Activated naive CD4-positive, alpha-beta T cell treated with anti-CD3 and anti-CD28 coated beads, Interleukin-2, amount 50 U/mL, for 24 hours (primary cell): Measurements from ENCODE around the gene CRB3.

ENCODE experiments used
- H3K27ac Mint-ChIP-seq: one replicate; pipeline ENCODE4 v1.8.0; 2021; ENCODE audit warnings: mild to moderate bottlenecking, mixed read lengths
- H3K27me3 Mint-ChIP-seq: one replicate; pipeline ENCODE4 v1.8.0; 2021; ENCODE audit warnings: mixed read lengths
- H3K36me3 Mint-ChIP-seq: one replicate; pipeline ENCODE4 v1.8.0; 2021; ENCODE audit warnings: mixed read lengths
- H3K4me1 Mint-ChIP-seq: one replicate; pipeline ENCODE4 v1.8.0; 2021; ENCODE audit warnings: mixed read lengths
- H3K4me3 Mint-ChIP-seq: one replicate; pipeline ENCODE4 v1.8.0; 2021; ENCODE audit warnings: mild to moderate bottlenecking, mixed read lengths
- H3K9me3 Mint-ChIP-seq: one replicate; pipeline ENCODE4 v1.8.0; 2021; ENCODE audit warnings: mixed read lengths

CRB3 gene

DNA sequence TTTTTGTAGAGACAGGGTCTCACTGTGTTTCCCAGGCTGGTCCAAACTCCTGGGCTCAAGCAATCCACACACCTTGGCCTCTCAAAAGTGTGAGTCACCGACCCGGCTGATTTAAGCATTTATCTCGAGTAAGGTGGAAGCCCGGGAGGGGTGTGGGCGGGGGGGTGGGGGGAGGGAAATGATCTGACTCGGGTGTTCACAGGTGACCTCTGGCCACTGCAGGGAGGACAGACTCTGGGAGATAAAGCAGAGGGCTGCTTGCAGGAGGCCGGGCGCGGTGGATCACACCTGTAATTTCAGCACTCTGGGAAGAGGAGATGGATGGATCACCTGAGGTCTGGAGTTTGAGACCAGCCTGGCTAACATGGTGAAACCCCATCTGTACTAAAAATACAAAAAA is 9.6 kb downstream of the CRB3 start:
- Mint-ChIP-seq H3K27me3 (no peaks in the 10 kb centered on the region), H3K27ac (no peak overlapping the region), H3K4me3 (no peak overlapping the region), H3K4me1 (no peaks in the 10 kb centered on the region), H3K9me3 (no peaks in the 10 kb centered on the region), H3K36me3 (peaks cover 3% of the 10 kb centered on the region)

DNA sequence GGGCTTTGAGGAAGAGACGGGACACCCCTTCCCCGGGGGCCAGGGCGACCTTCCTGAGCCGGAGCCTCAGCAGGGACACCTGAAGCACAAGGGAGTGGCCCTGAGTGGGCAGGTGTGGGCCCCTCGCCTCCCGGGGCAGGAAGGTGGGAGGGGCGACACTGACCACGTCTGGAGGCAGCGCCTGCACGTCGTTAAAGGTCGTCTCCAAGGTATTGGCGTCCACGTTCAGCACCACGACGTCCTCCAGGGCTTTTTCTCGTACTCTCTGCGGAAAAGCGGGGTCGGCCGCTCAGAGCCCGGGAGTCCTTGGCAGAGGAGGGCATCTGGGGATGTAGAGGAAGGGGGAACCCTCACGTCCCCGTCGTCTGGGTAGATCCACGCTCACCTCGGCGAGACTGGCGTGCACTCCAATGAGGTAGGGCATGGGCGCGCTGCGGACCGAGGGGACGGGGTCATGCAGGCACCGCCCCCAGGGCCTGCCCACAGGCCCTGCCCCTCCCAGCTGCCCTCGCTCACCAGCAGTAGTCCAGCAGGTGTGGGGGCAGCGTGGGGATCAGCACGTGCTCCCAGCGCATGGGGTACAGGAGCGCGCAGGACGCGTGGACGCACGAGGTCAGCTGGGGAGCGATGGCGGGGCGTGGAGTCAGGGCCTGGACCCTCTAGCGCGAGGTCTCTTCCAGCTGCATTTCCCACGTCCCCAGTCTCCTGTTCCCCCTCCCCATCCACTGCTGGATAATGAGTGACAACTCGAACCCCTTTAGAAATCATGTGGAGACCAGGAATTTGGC is 11.4 kb downstream of the CRB3 start:
- Mint-ChIP-seq H3K4me1 (peaks cover 13% of the 10 kb centered on the region), H3K9me3 (no peaks in the 10 kb centered on the region), H3K27ac (no peak overlapping the region), H3K36me3 (no peaks in the 10 kb centered on the region), H3K4me3 (no peak overlapping the region), H3K27me3 (no peaks in the 10 kb centered on the region)

DNA sequence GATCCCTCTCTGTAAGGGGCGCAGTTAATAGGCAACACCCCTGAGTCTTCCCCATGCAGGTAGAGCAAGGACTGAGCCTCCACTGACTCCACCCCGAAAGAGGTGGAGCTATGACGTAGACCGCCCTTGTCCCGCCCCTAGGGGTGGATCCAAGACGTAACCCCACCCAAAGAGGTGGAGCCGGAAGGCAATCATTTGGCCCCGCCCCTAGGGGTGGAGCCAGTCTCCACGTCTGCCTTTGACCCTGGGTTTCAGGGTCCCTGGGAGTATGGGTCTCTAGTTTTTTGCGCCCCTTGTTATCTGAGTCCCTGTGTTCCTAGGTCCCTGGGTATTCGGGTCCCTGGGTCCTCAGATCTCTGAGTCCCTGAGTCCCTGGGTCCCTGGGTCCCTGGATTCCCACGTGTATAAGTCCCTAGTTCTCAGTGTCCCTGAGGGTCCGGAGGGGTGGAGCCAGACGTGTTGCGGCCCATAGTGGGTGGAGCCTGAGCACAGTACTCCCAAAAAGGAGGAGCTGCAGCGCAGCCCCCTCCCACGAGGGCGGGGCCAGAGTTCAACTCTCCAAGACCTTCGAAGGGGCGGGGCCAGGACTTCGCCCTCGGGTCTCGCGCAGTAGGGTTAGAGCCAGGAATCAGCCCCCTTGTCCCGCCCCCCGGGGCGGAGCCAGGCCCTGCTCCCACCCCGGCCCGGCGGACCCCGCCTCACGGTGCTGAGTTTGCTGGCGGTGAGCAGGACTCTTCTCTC is 12.3 kb downstream of the CRB3 start:
- Mint-ChIP-seq H3K27me3 (no peaks in the 10 kb centered on the region), H3K9me3 (no peaks in the 10 kb centered on the region), H3K36me3 (no peaks in the 10 kb centered on the region), H3K27ac (no peak overlapping the region), H3K4me1 (peaks cover 21% of the 10 kb centered on the region), H3K4me3 (no peak overlapping the region)

GRCh38 chr19:6476896-6477431 is 12.9 kb downstream of the CRB3 start:
- Mint-ChIP-seq H3K9me3 (no peaks in the 10 kb centered on the region), H3K4me1 (peaks cover 24% of the 10 kb centered on the region), H3K27me3 (no peaks in the 10 kb centered on the region), H3K4me3 (no peak overlapping the region), H3K27ac (no peak overlapping the region), H3K36me3 (no peaks in the 10 kb centered on the region)

DNA sequence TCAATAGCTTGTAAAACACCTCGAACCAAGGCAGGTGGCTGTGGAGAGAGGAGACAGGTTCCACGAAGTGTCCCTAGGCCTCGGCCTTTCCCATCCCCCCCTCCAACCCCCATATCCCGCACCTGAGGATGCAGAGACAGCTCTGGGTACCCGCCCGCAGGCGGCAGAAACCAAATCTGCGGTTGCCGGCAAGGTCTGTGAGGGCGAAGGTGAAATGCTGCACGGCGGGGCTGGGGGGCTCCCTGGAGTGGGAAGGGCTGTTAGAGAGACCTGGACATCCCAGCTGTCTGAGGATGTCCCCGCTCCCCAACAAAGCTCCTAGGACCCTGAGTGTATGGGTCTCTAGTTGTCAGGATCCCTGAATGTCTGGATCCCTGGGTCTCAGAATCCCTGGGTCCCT is 14.7 kb downstream of the CRB3 start:
- Mint-ChIP-seq H3K36me3 (no peaks in the 10 kb centered on the region), H3K4me3 (no peak overlapping the region), H3K4me1 (peaks cover 40% of the 10 kb centered on the region), H3K27me3 (no peaks in the 10 kb centered on the region), H3K9me3 (no peaks in the 10 kb centered on the region), H3K27ac (no peak overlapping the region)

DNA sequence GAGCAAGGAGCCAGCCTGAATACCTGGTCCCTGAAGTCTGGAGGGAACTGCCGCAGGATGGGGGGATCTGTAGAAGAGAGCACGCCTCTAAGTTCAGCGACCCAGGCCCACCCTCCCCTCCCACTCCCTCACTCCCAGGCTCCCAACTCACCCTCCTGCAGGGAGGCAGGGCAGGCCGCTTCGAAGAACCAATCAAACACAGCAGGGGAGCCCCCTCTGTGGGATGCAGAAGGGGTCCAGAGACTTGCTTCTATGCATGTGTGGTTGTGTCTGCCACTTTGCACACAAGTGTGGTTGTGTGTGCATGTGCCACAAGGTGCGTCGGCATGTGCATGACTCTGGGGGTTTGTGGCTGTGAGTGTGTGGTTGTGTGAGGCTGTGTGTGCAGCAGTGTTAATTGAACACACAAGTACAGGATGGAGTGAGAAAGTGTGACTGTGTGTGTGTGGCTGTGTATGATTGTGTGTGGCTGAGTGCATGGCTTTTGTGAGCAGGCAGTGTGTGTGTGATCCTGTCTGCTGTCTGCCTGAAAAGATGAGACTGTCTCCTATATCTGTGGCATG is 15.8 kb downstream of the CRB3 start:
- Mint-ChIP-seq H3K27me3 (no peaks in the 10 kb centered on the region), H3K27ac (peak overlapping the region; percentile 92), H3K36me3 (no peaks in the 10 kb centered on the region), H3K4me1 (peaks cover 41% of the 10 kb centered on the region), H3K4me3 (peak overlapping the region; percentile 96), H3K9me3 (no peaks in the 10 kb centered on the region)

DNA sequence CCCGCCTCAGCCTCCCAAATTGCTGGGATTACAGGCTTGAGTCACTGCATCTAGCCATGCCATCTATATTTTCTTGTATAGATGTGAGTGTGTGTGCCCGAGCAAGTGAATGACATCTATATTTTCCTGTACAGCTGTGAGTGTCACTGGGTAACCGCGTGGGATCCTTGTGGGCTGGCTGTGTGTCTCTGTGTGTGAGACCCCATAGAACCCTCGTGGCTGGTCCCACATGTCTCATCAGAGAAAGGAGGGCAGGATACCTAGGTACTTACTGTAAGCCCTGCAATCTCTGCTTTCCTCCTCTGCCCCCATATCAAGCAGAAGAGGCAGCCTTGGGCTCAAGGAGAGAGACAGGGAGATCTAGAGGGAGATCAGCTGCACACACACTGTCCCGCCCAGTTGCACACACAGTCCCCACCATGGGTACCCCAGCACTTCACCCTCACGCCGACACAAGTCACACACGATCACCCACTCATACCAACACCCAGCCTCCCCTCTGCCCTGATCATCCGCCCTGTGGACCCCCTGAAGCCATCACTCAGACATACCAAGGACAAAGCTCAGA is 16.9 kb downstream of the CRB3 start:
- Mint-ChIP-seq H3K36me3 (no peaks in the 10 kb centered on the region), H3K27me3 (no peaks in the 10 kb centered on the region), H3K27ac (peak overlapping the region; percentile 92), H3K4me1 (peaks cover 41% of the 10 kb centered on the region), H3K9me3 (no peaks in the 10 kb centered on the region), H3K4me3 (peak overlapping the region; percentile 96)

- H3K4me1 Mint-ChIP-seq, result peaks cover 41% of the 10 kb centered on the region
- H3K4me3 Mint-ChIP-seq, result peak within 1 kb of the TSS; percentile 96
- H3K27ac Mint-ChIP-seq, result peak within 1 kb of the TSS; percentile 92
These were observed 17.7 kb downstream of the CRB3 start, which contains the start of gene DENND1C for GRCh38 chr19:6481541-6482342. DENND1C (minus strand) TSS chr19:6481787; CDS start chr19:6481695, 92 bp downstream.

DNA sequence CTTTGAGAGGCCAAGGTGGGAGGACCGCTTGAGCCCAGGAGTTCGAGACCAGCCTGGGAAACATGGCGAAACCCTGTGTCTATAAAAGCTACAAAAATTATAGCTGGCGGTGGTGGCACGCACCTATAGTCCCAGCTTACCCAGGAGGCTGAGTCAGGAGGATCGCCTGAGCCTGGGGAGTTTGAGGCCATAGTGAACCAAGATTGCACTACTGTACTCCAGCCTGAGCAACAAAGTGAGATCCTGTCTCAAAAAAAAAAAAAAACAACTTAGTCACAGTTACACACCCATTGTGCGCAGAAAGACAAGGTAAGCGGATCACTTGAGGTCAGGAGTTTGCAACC is 18.2 kb downstream of the CRB3 start:
- H3K9me3 Mint-ChIP-seq, result no peaks in the 10 kb centered on the region
- H3K27ac Mint-ChIP-seq, result peak overlapping the region; percentile 92
- no peaks in the 10 kb centered on the region for H3K36me3 Mint-ChIP-seq
- H3K4me1 Mint-ChIP-seq, result peaks cover 41% of the 10 kb centered on the region
- H3K4me3 Mint-ChIP-seq, result peak overlapping the region; percentile 96
- no peaks in the 10 kb centered on the region for H3K27me3 Mint-ChIP-seq

More at GRCh38 chr19:6481541-6482342, 17.7 kb downstream of the CRB3 start, which contains the start of gene DENND1C:
- no peaks in the 10 kb centered on the region for H3K36me3 Mint-ChIP-seq
- no peaks in the 10 kb centered on the region for H3K27me3 Mint-ChIP-seq
- H3K9me3 Mint-ChIP-seq, result no peaks in the 10 kb centered on the region

GRCh38 chr19:6483235-6483634 is 19.2 kb downstream of the CRB3 start:
- Mint-ChIP-seq H3K27me3 (no peaks in the 10 kb centered on the region), H3K36me3 (no peaks in the 10 kb centered on the region), H3K9me3 (no peaks in the 10 kb centered on the region), H3K4me1 (peaks cover 41% of the 10 kb centered on the region), H3K27ac (peak overlapping the region; percentile 6), H3K4me3 (no peak overlapping the region)

GRCh38 chr19:6484230-6484629 is 20.2 kb downstream of the CRB3 start:
- Mint-ChIP-seq H3K4me1 (peaks cover 41% of the 10 kb centered on the region), H3K27ac (no peak overlapping the region), H3K27me3 (no peaks in the 10 kb centered on the region)

GRCh38 chr19:6484831-6485230 is 20.8 kb downstream of the CRB3 start:
- H3K27ac Mint-ChIP-seq, result no peak overlapping the region
- H3K9me3 Mint-ChIP-seq, result no peaks in the 10 kb centered on the region
- H3K36me3 Mint-ChIP-seq, result no peaks in the 10 kb centered on the region
- peaks cover 41% of the 10 kb centered on the region for H3K4me1 Mint-ChIP-seq
- no peaks in the 10 kb centered on the region for H3K27me3 Mint-ChIP-seq
- H3K4me3 Mint-ChIP-seq, result no peak overlapping the region

More at GRCh38 chr19:6484230-6484629, 20.2 kb downstream of the CRB3 start:
- H3K9me3 Mint-ChIP-seq, result no peaks in the 10 kb centered on the region
- H3K36me3 Mint-ChIP-seq, result no peaks in the 10 kb centered on the region
- no peak overlapping the region for H3K4me3 Mint-ChIP-seq

GRCh38 chr19:6489278-6490061 is 25.4 kb downstream of the CRB3 start:
- Mint-ChIP-seq H3K27ac (no peak overlapping the region), H3K4me3 (peak overlapping the region; percentile 57), H3K36me3 (peaks cover 3% of the 10 kb centered on the region), H3K9me3 (no peaks in the 10 kb centered on the region), H3K4me1 (peaks cover 7% of the 10 kb centered on the region), H3K27me3 (no peaks in the 10 kb centered on the region)

GRCh38 chr19:6490134-6490533 is 26.1 kb downstream of the CRB3 start:
- no peak overlapping the region for H3K27ac Mint-ChIP-seq
- no peaks in the 10 kb centered on the region for H3K9me3 Mint-ChIP-seq
- peaks cover 7% of the 10 kb centered on the region for H3K4me1 Mint-ChIP-seq
- H3K27me3 Mint-ChIP-seq, result no peaks in the 10 kb centered on the region
- peaks cover 3% of the 10 kb centered on the region for H3K36me3 Mint-ChIP-seq
- peak overlapping the region; percentile 66 for H3K4me3 Mint-ChIP-seq
